GM11168 (cell line): Measurements from ENCODE around the gene SAPCD2.

Experiments used
- in situ Hi-C: fragments of 300-500 bp; cut with MboI; formaldehyde crosslinking; loops from one replicate; pipeline ENCODE4 v1.12.0; 2022; ENCODE audit warnings: low sequenced_read_pairs; ENCODE audit not compliant: unreplicated experiment

SAPCD2 gene

GRCh38 chr9:137014166-137014565 lies 56.2 kb downstream of the SAPCD2 start:
- in situ Hi-C loops = no loop called here

GRCh38 chr9:137013571-137013940 lies 56.8 kb downstream of the SAPCD2 start:
- in situ Hi-C loops = no loop called here

- in situ Hi-C loops = no loop called here
Measured at GRCh38 chr9:137012694-137013570, 57.4 kb downstream of the SAPCD2 start.
